ENCODE measurements around the gene QSOX2. TPM values are rescaled to one million over a fixed set of nuclear protein-coding genes. Genes with fewer than 3 reads are reported as not detected.

The QSOX2 gene
- total RNA-seq, 1 donor from 2014 or later, result 23.6 TPM

- Mint-ChIP-seq H3K27me3 (peaks cover 24% of the 10 kb centered on the region), H3K27ac (no peak overlapping the region), H3K9me3 (no peaks in the 10 kb centered on the region), H3K4me1 (ENCODE audit: unreplicated experiment) (peaks cover 7% of the 10 kb centered on the region), H3K36me3 (no peaks in the 10 kb centered on the region), H3K4me3 (no peak overlapping the region)
- no peak for DNase-seq (ENCODE audit: extremely low spot score, unreplicated experiment)
- TF ChIP-seq, protein P1, sequence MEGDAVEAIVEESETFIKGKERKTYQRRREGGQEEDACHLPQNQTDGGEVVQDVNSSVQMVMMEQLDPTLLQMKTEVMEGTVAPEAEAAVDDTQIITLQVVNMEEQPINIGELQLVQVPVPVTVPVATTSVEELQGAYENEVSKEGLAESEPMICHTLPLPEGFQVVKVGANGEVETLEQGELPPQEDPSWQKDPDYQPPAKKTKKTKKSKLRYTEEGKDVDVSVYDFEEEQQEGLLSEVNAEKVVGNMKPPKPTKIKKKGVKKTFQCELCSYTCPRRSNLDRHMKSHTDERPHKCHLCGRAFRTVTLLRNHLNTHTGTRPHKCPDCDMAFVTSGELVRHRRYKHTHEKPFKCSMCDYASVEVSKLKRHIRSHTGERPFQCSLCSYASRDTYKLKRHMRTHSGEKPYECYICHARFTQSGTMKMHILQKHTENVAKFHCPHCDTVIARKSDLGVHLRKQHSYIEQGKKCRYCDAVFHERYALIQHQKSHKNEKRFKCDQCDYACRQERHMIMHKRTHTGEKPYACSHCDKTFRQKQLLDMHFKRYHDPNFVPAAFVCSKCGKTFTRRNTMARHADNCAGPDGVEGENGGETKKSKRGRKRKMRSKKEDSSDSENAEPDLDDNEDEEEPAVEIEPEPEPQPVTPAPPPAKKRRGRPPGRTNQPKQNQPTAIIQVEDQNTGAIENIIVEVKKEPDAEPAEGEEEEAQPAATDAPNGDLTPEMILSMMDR (conservative IDR thresholded peaks at IDR 0.05), result no peak
These were observed 65.0 kb downstream of the QSOX2 start for GRCh38 chr9:136180586-136180985.

DNA sequence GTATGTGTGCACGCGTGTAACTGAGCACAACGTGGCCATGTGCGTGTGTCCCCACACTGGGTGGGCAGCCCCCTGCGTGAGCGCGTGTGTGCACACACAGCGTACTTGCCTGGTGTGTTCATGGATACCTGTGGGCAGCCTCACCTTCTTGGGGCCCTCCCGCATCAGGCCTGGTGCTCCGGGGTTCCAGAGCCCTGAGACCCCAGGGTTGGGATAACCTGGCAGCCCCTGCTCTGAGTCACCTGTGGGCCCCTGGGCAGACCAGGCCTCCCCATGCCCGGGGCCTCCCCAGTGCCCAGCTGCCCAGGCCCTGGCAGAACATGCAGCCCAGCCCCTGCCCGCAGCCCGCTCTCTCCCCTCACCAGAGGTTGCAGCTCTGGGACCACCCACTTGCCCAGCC is 65.9 kb downstream of the QSOX2 start:
- H3K9me3 Mint-ChIP-seq, result no peaks in the 10 kb centered on the region
- no peak overlapping the region for H3K27ac Mint-ChIP-seq
- H3K4me3 Mint-ChIP-seq, result no peak overlapping the region
- no peak for DNase-seq (ENCODE audit: extremely low spot score, unreplicated experiment)
- TF ChIP-seq, protein P1 (conservative IDR thresholded peaks at IDR 0.05), result no peak
- peaks cover 7% of the 10 kb centered on the region for H3K4me1 Mint-ChIP-seq (ENCODE audit: unreplicated experiment)
- H3K36me3 Mint-ChIP-seq, result no peaks in the 10 kb centered on the region
- H3K27me3 Mint-ChIP-seq, result peaks cover 17% of the 10 kb centered on the region

DNA sequence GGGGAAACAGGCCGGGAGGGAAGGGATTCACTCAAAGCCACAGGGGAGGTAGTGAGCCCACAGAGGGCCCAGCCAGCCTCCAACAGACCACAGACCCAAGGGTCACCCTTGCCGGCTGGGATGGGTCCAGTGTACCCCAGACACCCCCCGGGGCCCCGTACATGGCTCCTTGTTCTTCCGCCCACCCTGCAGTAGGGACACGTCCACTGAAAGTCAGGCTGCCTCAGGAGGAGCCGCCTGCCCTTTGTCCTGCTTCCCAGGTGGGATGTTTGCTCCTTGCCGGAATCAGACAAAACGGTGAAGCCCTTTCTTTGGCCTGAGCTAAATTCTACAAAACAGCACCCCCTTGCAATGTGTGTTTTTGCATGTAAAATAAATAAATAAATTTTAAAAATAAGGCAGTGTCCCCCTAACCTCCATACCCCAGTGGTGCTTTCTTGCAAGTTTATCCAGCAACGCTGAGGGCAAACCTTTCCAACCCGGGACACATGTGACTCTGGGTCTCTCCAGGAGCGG is 66.5 kb downstream of the QSOX2 start:
- DNase-seq (ENCODE audit: extremely low spot score, unreplicated experiment), result no peak
- Mint-ChIP-seq H3K27ac (no peak overlapping the region), H3K36me3 (no peaks in the 10 kb centered on the region), H3K27me3 (peaks cover 14% of the 10 kb centered on the region), H3K9me3 (no peaks in the 10 kb centered on the region), H3K4me1 (ENCODE audit: unreplicated experiment) (peaks cover 4% of the 10 kb centered on the region), H3K4me3 (no peak overlapping the region)
- TF ChIP-seq, protein P1 (conservative IDR thresholded peaks at IDR 0.05), result no peak

DNA sequence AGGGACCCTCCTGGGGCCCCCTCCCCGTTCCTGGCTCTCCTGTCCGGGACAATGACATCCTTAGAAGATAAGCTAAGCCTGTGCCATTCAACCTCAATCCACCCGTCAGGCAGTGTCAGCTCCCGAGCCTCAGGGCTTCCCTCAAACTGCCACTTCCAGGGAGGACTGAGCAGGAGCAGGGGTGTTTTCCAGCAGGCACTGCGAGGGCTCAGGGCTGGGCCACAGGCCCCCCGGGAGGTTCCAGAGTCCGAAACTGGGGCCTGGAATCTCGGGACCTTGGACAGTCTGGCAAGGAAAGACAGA is 66.9 kb downstream of the QSOX2 start:
- H3K36me3 Mint-ChIP-seq, result no peaks in the 10 kb centered on the region
- H3K27ac Mint-ChIP-seq, result no peak overlapping the region
- TF ChIP-seq, protein P1 (conservative IDR thresholded peaks at IDR 0.05), result no peak
- no peak overlapping the region for H3K4me3 Mint-ChIP-seq
- H3K4me1 Mint-ChIP-seq (ENCODE audit: unreplicated experiment), result peaks cover 4% of the 10 kb centered on the region
- no peak for DNase-seq (ENCODE audit: extremely low spot score, unreplicated experiment)
- no peaks in the 10 kb centered on the region for H3K9me3 Mint-ChIP-seq
- peaks cover 14% of the 10 kb centered on the region for H3K27me3 Mint-ChIP-seq

GRCh38 chr9:136178061-136178772 is 67.4 kb downstream of the QSOX2 start:
- no peak overlapping the region for H3K27ac Mint-ChIP-seq
- H3K27me3 Mint-ChIP-seq, result peaks cover 14% of the 10 kb centered on the region
- H3K36me3 Mint-ChIP-seq, result no peaks in the 10 kb centered on the region
- no peaks in the 10 kb centered on the region for H3K9me3 Mint-ChIP-seq
- no peak for DNase-seq (ENCODE audit: extremely low spot score, unreplicated experiment)
- peaks cover 4% of the 10 kb centered on the region for H3K4me1 Mint-ChIP-seq (ENCODE audit: unreplicated experiment)
- H3K4me3 Mint-ChIP-seq, result no peak overlapping the region
- TF ChIP-seq, protein P1 (conservative IDR thresholded peaks at IDR 0.05), result no peak

Measured in type B pancreatic cell (in vitro differentiated cells).